HG02798 (cell line): ENCODE measurements around the gene IL7R.
A peak's percentile ranks its signal among the peaks of the same experiment; 100 is the strongest.

ENCODE experiments used
- ATAC-seq: cut with Tn5 transposase; IDR thresholded peaks from one replicate; pipeline ENCODE4 v1.9.1; 2021; ENCODE audit warnings: mild to moderate bottlenecking; ENCODE audit not compliant: unreplicated experiment, poor library complexity

Gene IL7R

GRCh38 chr5:35899800-35900199 is 43.1 kb downstream of the IL7R start:
- peak; percentile 39 for ATAC-seq

DNA sequence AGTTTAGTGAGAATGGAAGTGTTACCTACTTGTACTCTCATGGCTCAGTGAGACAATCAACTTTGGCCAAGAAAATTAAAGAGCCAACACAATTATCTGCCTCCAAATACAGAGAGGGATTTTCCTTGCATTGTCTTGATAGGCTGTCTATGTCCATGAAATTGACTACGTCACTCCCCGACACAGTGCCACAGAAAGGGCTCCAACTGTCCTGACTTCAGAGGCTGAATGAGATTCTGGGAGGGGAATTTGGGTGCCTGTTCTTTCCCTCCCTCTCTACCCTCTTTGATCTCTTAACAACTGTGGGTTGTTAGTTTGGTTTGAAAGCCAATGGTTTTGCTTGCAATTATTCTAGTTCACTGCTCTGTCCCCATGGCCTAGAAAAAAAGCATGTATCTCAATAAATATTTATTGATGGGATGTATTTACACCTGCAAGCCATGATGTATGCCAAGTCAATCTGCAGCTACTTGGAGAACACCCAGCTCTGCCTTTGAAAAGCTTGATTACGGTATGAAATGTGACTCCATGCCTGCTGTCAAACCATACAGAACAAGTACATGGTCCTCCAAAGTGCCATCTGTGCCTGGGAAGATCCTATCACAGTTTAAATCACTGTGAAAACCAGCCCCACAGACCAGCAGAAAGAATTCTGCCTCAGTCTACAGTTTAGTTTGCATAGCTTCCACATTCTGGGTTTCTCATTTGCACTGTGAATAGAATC is 44.4 kb downstream of the IL7R start:
- ATAC-seq, result no peak

- ATAC-seq, result peak; percentile 62
These were observed 45.5 kb downstream of the IL7R start for GRCh38 chr5:35902046-35902672.

DNA sequence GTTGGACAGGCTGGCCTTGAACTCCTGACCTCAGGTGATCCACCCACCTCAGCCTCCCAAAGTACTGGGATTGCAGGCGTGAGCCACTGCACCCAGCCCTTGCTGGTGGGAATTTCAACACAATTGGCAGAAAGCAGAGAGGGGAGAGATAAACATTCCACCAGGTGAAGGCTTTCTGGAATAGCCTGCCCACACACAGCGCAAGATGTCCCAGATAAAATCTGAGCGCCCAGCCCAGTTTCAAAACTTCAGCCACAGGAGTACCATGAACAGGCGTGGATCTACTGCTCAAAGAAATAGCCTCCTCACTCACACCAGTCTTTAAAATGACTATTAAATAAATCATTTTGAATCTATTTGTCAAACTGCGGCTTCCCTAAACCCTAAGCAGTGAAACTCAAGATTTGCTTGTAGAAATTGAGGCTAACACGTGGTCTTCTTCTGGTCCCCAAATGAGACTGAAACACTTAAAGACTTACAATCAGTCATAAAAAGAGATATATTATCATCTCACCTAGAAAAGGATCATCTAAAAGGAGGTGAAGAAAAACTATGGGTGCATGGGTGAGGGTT is 47.0 kb downstream of the IL7R start:
- no peak for ATAC-seq

- peak; percentile 60 for ATAC-seq
These were observed 47.9 kb downstream of the IL7R start for GRCh38 chr5:35904443-35905132.

- ATAC-seq, result no peak
These were observed 51.5 kb downstream of the IL7R start for GRCh38 chr5:35908228-35908627.

- no peak for ATAC-seq
These were observed 52.1 kb downstream of the IL7R start for GRCh38 chr5:35908814-35909213.

DNA sequence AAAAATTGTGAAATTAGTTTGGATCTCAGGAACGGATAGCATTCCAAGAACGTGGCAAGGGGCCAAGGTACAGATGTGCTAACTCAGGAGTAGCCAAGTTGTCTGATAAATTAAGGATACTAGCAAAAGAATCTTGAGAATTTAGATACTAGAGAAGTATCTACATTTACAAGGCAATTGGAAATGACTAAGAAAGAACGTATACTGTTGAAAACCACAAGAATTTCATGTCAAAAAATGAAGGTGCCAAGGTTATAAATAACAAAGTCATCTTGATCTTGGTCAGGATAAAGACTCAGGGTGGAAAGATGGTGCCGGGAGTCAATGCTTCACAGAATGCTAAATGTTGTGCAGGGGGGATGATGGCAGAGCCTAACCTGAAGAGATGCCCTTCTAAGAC is 62.5 kb downstream of the IL7R start:
- no peak for ATAC-seq

DNA sequence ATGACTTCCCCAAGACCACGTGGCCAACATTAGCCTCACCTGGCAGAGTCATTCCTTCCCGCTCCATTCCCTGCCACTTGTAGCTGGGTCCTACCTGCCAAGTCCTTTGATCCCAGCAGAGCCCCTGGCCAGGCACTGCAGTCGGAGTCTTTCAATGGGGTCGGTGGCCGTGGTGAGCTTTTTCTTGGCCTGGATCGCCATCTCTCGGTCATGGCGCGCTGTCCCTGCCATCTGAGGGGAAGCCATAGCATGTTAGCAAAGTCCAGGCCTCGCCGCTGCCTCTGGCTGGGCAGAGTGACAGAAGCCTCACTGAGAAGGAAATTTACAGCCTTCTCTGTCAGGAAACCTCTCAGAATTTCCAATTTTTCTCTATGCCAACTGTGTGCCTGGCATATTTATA is 64.2 kb downstream of the IL7R start:
- ATAC-seq, result no peak

GRCh38 chr5:35921930-35922329 is 65.2 kb downstream of the IL7R start:
- no peak for ATAC-seq

DNA sequence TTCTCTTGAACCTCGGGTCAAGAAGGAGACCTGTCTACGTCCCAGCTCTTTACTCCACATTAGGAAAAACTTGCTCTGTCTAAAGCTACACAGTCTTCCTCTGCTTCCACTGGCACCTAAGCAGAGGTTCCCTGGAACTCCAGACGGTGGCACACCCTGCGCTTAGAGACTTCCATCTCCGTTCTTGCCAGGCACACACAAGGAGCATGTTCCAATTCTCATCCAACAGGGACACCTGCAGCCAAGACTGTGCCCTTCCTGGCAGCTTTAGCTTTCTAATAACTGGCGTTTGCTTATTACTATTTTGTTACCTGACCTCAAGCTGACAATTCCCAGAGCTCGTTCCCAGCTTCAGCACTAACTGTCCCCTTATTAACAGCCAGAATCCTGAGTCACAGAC is 65.8 kb downstream of the IL7R start:
- ATAC-seq, result no peak

GRCh38 chr5:35924122-35924949 is 67.6 kb downstream of the IL7R start:
- no peak for ATAC-seq

DNA sequence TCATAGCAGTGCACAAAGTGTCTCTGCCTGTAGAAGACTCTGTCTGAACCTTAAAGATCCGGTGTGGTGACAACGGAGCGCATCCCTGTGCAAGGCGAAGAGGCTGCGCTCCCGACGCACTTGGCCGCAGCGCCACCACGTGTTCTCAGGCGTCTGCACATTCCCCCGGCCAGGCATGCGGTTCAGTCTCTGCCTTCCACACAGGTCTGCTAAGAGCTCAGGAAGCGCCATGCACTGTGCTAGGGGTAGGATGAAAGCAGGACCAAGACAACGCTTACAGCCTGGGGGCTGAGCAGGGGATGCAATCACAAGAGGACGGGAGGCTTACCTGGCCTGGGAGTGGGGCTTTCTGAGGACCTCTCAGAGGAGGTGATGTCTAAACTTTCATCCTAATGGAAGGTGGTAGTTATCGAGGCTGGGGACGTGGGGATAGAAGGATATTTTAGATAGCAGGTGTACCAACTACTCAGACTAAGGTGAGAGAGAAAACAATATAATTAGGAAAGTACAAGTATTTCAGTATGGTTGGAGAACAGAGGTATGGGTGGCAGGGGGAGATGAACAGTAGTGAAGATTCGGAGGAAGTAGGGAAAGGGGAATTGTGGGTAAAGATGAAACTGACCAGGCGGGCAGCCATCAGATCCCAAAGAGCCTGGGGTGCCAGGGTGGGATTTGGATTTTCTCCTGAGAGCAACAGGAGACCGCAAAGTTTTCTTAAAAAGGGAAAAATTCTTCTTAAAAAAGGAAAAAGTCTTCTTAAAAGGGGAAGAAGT is 68.4 kb downstream of the IL7R start:
- ATAC-seq, result peak; percentile 70

- peak; percentile 77 for ATAC-seq
These were observed 69.8 kb downstream of the IL7R start for GRCh38 chr5:35926389-35927051.
